NCI-H69 (cell line): Measurements from ENCODE around the gene FASTK.
"Not testable (repeated sequence)": the region's sequence is repeated elsewhere in the genome, so short reads cannot be mapped to it uniquely, and the experiment has no call there.

Source experiments
- DNase-seq: peaks from one replicate; lab custom pipeline; 2025; lab: John Stamatoyannopoulos, UW

FASTK gene

DNA sequence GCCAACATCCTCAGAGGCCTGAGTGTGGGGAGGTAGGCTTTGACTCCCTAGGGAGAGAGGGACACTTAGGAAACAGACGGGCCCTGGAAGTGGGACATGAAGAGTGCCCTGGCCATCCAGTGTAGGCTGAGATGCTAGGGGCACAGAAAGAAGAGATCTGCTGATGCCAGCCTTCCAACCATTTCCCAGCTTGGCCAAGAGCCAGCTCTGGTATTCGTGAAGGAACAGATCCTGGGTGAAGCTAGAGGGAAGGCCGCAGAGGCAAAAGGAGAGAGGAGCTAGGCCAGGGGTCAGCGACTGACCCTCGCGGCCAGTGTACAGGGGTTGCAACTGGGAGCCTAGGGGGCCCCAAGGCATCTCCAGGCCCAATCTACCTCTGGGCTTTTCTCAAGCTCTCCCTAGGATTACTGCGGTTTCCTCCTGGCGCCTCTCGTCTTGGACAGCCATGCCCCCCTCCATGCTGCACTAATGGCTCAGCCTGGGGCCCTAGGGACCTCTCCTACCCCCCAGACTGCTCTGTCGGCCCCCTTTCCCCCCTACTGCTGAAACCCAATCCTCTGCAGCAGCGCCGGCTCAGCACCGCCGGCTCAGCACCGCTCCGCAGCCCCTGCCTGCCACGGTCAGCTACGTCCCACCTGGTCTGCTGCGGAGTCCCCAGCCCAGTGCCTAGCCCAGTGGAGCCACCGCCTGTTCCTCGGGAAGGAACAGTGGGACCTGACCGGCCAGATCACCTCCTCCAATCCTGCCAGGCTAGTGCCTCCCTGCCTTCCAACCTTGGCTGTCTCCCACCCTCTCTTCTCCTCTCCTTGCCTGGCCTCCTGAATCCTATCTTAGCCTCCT is 32.4 kb downstream of the FASTK start, which contains the start of gene ASIC3:
ASIC3 (plus strand) TSS at position 556 of the 840 bp plus-strand sequence. CDS start 355 bp downstream, outside the sequence.
- DNase-seq = peak; percentile 25

DNA sequence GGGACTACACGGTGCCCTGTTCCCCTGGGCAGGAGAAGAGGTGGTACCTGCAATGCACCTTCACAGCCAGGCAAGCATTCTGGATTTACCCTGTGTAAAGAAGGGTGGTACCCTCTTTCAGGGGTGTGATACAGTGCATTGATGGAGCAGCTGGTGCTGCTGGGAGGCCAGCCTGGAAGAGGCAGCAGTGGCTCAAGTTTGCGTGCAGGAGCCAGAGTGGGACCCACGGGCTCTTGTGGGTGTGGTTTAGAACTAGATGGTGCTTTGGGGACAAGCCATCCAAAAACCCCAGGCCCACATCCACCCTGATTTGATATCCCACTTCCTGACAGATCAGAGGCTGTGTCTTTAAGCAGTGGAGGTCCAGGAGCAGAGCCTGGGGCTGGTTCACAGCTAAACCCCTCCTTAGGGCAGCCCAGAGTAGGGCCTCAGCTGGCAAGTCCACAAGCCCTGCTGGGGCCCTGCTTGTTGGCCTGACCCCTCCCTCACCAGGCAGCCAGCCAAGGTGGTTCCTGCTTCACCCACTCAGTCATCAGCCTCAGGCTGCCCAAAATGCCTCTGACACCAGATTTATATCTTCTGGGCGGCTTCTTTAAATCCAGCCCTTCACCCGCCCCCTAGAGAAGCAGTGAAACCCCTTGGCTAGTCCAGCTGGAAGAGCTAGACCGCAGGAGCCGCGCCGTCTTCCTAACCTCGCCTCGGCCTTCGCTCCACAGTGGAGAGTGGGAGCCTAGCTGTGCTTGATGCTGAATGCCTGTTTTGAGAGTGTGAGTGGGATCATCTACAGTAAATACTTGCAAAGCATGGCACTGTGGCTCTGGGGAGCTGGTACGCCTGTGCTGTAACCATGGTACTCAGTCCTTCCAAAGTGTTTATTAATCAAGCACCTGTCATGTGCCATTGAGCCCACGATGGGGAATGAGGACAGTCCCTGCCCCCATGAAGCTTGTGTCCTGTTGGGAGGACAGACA is 33.7 kb downstream of the FASTK start:
- DNase-seq = peak; percentile 76

DNA sequence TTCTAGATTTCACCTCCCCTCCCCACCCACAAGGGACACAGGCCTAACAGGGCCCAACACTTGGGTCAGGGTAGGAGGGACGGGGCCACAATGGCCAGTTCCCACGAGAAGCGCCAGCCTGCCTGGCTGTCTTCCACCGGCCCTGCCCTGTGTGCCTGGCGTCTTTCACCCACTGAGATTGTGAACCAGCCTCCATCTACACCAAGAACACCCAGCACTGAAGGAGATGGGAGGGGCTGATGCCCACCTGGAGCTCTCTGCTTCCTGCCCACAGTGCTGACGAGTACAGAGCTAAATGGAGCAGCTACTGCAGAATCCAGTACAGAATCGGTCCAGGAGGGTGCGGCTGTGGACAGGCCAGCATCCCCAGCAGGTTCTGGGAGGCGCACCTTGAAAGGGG is 34.6 kb downstream of the FASTK start:
- DNase-seq = no peak

DNA sequence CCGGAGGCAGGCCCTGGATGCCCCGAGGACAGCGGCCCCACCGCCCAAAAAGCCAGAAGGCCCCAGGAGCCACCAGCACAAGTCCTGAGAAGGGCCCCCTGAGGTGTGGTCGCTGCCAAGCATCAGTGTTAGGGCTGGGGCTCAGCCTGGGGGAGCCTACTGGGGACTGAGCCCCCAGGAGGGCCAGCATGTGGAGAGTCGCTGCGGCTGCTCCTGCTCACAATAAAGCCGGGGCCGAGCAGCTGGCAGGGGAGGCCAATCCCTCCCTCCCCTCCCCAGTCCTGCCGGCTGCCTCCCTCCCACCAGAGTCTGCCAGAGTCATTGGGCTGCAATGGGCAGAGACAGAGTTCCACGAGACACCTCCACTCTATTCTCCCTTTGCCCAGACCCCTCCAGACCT is 35.3 kb downstream of the FASTK start:
- DNase-seq = no peak

DNA sequence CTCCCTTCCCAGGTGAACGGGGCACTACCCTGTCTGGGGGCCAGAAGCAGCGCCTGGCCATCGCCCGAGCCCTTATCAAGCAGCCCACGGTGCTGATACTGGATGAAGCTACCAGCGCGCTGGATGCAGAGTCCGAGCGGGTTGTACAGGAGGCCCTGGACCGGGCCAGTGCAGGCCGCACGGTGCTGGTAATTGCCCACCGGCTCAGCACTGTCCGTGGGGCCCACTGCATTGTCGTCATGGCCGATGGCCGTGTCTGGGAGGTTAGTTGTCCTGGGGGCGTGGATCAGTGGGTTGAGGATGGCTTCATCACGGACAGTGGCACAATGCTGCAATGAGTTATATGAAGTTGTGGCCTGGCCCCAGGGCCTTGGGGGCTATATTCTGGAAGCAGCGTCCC is 36.6 kb downstream of the FASTK start:
- no peak for DNase-seq

DNA sequence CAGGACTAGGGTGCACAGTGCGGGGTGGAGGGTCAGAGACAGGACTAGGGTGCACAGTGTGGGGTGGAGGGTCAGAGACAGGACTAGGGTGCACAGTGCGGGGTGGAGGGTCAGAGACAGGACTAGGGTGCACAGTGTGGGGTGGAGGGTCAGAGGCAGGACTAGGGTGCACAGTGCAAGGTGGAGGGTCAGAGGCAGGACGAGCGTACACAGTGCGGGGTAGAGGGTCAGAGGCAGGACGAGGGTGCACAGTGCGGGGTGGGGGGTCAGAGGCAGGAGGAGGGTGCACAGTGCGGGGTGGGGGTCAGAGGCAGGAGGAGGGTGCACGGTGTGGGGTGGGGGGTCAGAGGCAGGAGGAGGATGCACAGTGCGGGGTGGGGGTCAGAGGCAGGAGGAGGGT is 37.2 kb downstream of the FASTK start:
- DNase-seq = not testable (repeated sequence)

DNA sequence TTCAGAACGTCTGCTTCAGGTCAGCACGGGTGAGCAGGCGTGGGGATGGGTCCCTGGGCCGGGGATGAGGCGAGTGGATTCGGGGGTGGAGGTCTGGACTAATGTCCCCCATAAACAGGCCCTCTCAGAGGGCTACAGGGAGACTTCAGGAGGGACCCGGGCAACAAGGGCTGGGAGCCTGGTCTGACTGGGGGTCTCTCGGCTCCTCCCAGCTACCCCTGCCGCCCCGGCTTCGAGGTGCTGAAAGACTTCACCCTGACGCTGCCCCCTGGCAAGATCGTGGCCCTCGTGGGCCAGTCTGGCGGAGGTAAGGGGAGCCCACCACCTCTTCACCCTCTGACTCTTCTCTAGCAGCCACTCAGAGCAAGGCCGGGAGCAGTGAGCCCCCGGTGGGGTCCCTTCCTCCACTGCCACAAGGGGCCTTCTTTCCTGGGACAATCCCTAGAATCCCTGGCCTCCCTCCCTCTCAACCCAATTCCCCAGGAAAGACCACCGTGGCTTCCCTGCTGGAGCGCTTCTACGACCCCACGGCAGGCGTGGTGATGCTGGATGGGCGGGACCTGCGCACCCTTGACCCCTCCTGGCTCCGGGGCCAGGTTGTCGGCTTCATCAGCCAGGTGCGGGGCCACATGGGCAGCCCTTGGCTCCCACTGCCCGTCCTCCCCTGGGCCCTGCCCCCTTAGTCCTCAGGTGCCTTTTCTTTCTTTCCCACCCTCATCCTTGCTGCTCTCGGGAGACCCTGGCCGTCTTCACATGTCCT is 39.8 kb downstream of the FASTK start:
- DNase-seq = no peak

DNA sequence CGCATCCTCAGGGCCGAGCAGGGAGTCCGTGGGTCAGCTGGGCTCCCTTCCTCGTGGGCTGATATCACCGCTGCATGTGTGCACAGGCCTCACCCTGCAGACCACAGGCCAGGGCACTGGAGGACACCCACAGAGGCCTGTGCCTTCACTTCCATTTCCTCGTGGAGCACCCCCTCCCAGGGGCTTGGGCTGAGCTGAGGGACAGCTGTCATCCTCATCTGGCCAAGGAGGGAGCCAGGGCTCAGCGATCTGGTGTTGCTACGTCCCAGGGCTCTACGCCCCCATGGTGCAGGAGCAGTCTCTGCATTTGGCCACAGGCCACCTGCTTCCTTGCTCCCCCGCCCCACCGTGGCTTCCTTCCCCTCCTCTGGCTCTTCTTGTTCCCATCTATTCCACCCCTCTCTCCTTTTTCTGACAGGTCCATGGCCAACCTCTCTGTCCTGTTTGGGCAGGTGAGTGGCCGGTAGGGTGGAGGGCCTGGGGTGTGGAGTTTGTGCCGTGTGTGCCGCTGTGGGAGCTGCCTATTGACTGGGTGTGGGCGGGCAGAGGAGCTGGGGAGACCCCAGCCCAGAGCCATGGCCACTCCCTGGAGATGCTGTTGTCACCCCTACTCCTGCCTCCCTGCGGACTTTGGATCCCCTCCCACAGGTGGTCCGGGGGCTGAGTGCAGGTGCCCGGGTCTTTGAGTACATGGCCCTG is 40.6 kb downstream of the FASTK start:
- no peak for DNase-seq

DNA sequence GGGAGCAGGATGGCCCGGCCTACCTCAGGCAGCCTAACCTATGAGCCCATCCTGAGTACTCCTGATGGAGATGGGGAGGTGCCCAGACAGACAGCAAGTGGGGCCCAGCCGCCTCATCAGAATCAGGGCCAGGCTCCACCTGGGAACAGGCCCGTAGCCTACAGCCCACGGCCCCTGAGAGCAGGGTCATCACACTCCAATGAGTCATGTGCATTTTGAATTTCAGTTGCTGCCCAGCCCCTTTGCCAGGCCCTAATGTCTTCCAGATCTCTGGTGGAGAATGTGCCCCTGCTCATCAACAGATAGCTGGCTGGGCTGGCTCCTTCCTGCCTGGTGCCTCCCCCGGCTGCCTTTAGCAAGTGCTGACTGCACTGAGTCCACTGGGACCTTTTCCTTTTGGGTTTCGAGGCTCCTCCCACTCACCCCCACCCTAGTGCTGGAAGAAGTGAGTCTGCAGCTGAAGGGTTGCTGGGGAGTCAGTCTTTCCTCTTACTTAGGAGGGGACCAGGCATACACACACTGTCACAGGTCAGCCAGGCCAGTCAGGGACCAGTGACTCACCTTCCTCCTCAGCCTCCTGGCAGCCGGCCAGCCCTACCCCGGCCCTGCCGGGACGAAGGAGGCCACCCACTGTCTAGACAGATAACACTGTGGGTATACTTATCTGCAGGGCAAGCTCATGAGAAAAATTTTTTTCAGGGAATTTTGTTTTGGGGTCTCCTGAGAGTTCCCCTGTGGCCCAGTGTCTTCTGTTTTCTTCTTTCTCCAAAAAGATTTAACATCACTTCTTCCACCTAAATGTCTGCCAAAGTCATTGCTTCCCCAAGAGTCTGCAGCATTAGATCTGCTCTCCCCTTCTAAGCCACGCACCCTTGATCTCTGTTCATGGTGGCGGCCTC is 41.4 kb downstream of the FASTK start:
- peak; percentile 75 for DNase-seq

DNA sequence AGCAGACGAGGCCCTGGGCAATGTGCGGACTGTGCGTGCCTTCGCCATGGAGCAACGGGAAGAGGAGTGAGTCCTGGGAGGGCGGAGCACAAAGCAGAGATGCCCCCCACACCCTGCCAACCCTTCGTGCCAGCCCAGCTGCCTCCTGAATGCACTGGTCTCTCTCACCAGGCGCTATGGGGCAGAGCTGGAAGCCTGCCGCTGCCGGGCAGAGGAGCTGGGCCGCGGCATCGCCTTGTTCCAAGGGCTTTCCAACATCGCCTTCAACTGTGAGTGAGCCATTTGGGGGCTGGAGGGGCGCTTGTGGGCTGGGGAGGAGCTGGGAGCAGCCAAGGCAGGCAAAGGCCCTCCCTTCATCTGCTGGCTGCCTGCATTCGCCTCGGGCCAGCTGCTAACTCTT is 44.7 kb downstream of the FASTK start:
- DNase-seq = no peak

DNA sequence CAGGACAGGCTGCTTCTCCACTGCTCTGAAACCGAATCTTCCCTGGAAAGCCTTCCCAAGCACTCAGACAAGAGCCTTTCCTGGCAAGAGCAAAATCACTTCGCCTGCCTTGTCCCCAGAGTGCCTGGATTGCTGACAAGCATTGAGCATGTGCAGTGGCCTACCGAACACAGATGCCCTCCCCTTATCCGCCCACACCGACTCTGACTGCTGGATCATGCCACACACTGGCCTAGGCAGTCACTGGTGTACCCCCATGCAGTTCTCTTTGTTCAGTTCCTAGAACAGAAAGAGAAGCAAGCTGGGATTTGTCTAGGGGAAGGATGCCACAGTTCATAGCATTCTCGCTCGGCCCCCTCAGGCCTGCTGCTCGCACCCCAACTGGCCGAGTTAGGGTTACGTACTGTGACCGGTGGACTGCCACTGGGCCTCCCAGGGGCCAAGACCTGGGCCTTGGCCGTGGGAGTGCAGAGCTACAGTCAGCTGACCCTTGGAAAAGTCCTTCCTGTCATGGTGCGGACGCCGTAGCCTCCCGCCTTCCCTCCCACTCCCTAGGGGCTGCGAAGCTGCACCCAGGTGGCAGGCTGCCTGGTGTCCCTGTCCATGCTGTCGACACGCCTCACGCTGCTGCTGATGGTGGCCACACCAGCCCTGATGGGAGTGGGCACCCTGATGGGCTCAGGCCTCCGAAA is 45.4 kb downstream of the FASTK start:
- no peak for DNase-seq

DNA sequence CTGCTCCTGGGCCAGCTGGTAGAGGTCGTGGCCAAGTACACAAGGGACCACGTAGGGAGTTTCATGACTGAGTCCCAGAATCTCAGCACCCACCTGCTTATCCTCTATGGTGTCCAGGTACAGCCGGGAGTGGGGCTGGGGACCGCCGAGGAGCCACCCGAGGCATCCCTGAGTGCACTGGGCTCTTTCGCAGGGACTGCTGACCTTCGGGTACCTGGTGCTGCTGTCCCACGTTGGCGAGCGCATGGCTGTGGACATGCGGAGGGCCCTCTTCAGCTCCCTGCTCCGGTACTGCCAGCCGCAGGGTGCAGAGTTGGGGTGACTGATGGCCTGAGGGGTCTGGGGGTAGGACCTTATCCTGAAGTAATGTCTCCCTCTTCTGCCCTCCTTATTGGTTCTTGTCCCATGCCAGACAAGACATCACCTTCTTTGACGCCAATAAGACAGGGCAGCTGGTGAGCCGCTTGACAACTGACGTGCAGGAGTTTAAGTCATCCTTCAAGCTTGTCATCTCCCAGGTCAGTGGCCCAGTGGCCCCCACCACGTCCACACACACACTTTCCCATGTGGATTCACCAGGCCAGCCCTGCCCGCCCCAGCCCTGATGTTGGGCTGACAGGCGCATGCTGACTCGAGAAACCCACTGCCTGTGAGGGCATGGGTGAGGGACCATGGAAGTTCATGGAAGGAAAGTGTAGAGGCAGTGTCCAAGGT is 46.1 kb downstream of the FASTK start:
- no peak for DNase-seq

DNA sequence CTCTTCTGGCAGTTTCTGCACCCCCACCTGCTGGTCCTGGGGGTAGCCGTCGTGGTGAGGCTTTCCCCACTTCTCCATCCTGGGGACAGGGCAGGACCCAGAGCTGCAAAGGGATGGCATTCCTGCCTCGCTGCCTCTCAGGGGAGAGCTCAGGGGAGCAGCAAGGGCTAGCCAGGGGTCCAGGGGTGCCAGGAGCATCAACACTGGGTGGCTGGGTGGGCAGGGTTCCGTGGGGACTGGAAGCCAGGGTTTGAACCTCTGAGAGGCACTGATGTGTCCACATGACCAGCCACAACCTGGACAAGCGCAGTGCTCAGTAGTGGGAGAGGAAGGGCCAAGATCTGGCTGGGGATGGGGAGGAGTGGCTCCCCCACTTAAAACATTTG is 46.8 kb downstream of the FASTK start:
- DNase-seq = no peak

DNA sequence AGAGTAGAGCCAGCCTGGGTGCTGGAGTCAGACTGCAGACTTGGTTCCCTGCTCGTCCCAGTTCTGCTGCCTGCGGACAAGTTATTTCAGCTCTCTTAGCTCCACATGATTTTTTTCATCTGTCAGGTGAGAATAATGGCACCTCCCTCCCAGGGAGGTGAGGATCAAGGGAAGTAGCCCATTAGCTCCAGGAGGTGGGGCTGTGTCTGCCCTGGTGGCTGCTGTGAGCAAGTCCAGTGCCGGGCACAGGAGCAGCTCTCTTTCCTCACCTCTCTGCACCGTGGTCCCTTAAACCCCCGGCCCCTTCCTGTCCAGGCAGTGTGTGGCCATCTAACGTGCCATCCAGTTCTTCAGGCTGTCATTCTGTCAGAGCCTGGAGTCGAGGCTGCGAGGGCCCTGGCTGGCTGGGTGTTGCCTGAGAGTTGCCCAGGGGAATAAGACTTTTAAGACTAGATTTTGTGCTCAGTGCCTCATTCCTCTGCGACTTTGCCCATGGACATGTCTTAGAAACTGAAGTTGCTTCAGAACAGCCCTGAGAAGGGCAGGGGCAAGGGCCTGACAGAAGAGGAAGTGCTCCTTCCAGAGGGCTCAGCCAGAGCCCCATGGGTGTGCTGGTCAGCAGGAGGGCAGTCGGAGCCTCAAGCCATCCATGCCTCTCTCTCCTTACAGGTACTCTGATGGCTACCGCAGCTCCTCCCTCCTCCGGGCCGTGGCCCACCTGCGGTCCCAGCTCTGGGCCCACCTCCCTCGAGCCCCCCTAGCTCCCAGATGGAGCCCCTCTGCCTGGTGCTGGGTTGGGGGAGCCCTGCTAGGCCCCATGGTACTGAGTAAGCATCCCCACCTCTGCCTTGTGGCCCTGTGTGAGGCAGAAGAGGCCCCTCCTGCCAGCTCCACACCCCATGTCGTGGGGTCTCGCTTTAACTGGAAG is 47.4 kb downstream of the FASTK start:
- no peak for DNase-seq

DNA sequence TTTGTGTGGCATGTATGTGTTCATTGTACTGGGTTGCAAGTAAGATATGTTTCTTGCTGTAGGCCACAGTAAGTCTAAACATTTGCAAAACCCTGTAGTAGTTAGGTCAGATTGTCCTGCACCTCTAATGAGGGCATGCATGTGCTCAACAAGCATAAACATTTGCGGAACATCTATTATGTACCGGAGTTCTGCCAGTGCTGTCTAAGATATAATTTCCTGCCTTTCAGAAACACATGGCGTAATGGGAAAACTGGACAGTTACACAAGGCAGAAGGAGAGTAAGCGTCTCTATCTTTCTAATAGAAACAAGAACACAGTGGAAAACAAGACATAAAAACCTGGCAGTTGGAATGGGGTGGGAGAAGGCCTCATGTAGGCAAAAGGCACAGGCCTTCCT is 49.6 kb downstream of the FASTK start:
- no peak for DNase-seq

DNA sequence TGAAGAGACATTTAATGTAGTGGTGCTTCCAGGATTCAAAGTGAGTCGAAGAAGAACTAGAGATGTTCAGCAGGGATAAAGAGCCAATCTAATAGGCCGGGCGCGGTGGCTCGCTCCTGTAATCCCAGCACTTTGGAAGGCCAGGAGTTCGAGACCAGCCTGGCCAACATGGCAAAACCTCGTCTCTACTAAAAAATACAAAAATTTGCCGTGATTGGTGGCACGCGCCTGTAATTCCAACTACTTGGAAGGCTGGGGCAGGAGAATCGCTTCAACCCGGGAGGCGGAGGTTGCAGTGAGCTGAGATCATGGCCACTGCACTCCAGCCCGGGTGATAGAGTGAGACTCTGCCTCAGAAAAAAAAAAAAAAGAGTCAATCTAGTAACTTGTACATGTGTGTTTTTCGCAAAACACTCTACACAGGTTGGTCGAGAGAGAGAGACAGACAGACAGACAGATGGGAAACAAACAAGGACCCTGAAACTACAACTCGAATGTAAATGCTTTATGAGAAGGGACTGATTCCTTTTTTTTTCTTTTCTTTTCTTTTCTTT is 51.6 kb downstream of the FASTK start:
- no peak for DNase-seq

DNA sequence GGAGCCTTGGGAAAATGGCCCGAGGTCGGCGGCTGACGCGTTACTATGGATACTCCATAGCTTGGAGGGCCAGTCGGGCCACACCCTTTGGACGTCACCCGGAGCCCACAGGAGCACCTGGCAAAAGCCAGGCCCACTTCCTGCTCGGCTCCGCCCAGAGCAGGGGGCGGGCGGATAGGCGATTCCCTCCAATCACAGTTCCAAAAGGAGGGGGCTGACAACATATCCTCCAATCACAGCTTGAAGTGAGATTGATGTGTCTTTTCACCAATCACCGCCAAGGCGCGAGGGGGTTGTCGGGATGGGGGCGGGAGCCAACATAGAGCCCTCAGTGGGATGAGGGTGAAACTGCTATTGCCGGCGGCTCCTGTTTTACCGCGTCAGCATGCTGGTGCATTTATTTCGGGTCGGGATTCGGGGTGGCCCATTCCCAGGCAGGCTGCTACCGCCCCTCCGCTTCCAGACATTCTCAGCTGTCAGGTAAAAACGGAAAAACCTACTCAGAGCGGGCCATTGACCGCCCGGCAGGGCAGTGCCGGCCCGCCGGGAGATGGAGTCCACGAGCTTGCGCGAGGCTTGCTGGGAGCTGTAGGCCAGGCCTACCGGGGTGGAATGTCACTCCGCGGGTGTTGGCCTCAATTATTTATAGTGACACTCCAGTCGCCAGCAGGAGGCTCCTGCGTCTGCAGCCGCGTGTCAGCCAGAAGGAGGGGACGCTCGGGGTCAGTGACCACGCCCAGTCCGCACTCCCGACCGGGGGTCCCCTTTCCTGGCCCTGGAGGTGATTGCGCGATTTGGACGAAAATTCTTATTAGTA is 52.3 kb downstream of the FASTK start, which contains the start of gene ABCB8:
ABCB8 (plus strand) TSS at position 320 of the 817 bp plus-strand sequence; CDS start at position 386, 66 bp downstream.
- peak; percentile 100 for DNase-seq
